Colonic mucosa (tissue), 4 donors: Measurements from ENCODE around the gene MGMT. TPM values are rescaled to one million over a fixed set of nuclear protein-coding genes. Genes with fewer than 3 reads are reported as not detected.

ENCODE experiments used
- DNase-seq: peaks from one replicate; pipeline ENCODE4 v3.0.0-alpha.2; 2020
- H3K27ac ChIP-seq: fragments of 200-600 bp; one replicate; pipeline ENCODE4 v1.8.0; 2021
- H3K27me3 ChIP-seq: fragments of 200-600 bp; one replicate; pipeline ENCODE4 v1.8.0; 2021
- H3K36me3 ChIP-seq: fragments of 200-600 bp; one replicate; pipeline ENCODE4 v1.8.0; 2021
- H3K4me1 ChIP-seq: fragments of 200-600 bp; one replicate; pipeline ENCODE4 v1.8.0; 2021; ENCODE audit warnings: mild to moderate bottlenecking
- H3K4me3 ChIP-seq: fragments of 200-600 bp; one replicate; pipeline ENCODE4 v1.8.0; 2021
- H3K9ac ChIP-seq, 2 donors: one replicate each; pipeline ENCODE4 v1.7.0; 2013; ENCODE audit warnings: control low read depth in 2 of 2, low read depth in 2 of 2, low read length in 2 of 2
- H3K9me3 ChIP-seq: fragments of 200-600 bp; one replicate; pipeline ENCODE4 v1.8.0; 2021
- intact Hi-C: fragments of 100-400 bp; cut with DNase I; formaldehyde crosslinking; loops from one replicate; pipeline ENCODE4 v1.14.1; 2022
- total RNA-seq, 2 donors: library from RNA; stranded (reverse); fragmentation: NEBNext Ultra II Directional in 1 of 2; extraction: Animal tissue kit (Norgen Biotek cat#: 25700) in 1 of 2; gene quantifications; one replicate each; pipeline ENCODE4 v1.2.1, GENCODE V29; 2021
- TF ChIP-seq, protein P1 (sequence below): fragments of 200-600 bp; IDR thresholded peaks from one replicate; pipeline ENCODE4 v1.8.0; 2022; ENCODE audit warnings: antibody characterized with exemption, mild to moderate bottlenecking
- donor health status: healthy.
- donor health status: DM: no; HTN: no; CAD: no.
- donor health status: DM: no; HTN: no; CAD: no.

Gene MGMT
- total RNA-seq, 2 donors from 2014 or later: 17.5 to 18.2 TPM

DNA sequence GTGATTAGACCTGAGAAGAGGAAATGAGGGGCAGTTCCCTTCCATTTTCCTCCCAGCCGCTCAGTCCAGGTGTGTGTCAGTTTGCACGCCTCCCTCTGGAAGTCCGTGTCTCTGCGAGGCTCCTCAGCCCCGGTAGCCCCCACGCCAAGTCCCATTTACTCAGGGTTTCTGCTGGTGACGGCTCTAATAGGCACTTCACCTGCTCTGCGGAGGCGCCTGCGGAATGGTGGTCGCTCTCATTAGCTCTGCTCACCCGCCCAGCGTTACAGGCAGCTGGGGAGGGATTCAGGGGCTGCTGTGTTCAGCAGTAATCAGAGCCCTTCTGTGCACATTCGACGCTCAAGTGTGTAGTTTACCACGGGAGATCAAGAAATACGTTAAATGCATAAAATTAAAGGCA is 179.9 kb downstream of the MGMT start:
- intact Hi-C loops: no loop called here
- Histone ChIP-seq H3K9me3 (no peaks in the 10 kb centered on the region), H3K4me1 (no peaks in the 10 kb centered on the region), H3K27ac (no peak overlapping the region), H3K27me3 (no peaks in the 10 kb centered on the region), H3K4me3 (no peak overlapping the region), H3K36me3 (no peaks in the 10 kb centered on the region), H3K9ac (no peak overlapping the region)
- no peak for DNase-seq
- TF ChIP-seq, protein P1, sequence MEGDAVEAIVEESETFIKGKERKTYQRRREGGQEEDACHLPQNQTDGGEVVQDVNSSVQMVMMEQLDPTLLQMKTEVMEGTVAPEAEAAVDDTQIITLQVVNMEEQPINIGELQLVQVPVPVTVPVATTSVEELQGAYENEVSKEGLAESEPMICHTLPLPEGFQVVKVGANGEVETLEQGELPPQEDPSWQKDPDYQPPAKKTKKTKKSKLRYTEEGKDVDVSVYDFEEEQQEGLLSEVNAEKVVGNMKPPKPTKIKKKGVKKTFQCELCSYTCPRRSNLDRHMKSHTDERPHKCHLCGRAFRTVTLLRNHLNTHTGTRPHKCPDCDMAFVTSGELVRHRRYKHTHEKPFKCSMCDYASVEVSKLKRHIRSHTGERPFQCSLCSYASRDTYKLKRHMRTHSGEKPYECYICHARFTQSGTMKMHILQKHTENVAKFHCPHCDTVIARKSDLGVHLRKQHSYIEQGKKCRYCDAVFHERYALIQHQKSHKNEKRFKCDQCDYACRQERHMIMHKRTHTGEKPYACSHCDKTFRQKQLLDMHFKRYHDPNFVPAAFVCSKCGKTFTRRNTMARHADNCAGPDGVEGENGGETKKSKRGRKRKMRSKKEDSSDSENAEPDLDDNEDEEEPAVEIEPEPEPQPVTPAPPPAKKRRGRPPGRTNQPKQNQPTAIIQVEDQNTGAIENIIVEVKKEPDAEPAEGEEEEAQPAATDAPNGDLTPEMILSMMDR: no peak

DNA sequence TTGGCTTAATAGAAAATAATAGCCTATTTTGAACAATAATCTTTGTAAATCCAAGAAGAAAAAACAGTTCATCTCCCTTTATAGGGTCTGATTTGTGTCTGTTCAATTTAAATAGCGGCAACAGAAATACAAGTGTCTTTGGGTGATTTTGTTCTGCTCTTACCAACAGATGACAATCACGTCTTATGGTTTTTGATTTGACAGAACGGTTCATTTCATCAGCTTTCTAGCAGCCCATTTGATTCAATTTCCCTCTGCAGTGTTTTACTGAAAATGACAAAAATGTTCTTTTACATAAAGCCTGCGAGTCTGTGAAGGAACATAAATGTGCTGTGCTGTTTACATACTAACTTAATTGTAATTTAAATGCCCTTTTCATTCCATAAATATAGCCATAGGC is 180.5 kb downstream of the MGMT start:
- intact Hi-C loops: no loop called here
- no peak overlapping the region for H3K4me3 ChIP-seq
- H3K4me1 ChIP-seq: no peaks in the 10 kb centered on the region
- no peaks in the 10 kb centered on the region for H3K36me3 ChIP-seq
- H3K27me3 ChIP-seq: no peaks in the 10 kb centered on the region
- TF ChIP-seq, protein P1: no peak
- H3K27ac ChIP-seq: no peak overlapping the region
- DNase-seq: no peak
- H3K9me3 ChIP-seq: no peaks in the 10 kb centered on the region
- no peak overlapping the region for H3K9ac ChIP-seq

DNA sequence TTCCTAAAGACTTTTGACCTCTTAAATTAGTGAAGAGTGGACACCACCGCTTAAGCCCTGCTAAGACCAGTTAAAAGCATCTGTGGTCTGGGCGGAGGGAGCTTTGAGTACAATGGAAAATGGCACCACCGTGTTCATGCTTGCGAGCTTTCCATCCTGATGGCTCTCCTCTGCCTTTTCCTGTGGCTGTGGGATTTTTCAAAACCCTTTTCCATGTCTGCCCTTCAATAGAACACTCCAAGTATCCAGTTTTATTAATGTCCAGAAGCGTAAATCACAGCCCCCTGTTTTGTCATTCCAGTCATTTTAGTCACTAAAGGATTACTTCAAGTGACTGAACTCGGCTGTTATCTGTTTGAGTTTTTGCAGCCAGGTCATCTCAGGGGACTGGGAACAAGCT is 181.8 kb downstream of the MGMT start:
- intact Hi-C loops: no loop called here
- Histone ChIP-seq H3K4me3 (no peak overlapping the region), H3K9me3 (no peaks in the 10 kb centered on the region), H3K9ac (no peak overlapping the region), H3K36me3 (no peaks in the 10 kb centered on the region), H3K27me3 (no peaks in the 10 kb centered on the region), H3K4me1 (no peaks in the 10 kb centered on the region), H3K27ac (no peak overlapping the region)
- DNase-seq: no peak
- TF ChIP-seq, protein P1: no peak

DNA sequence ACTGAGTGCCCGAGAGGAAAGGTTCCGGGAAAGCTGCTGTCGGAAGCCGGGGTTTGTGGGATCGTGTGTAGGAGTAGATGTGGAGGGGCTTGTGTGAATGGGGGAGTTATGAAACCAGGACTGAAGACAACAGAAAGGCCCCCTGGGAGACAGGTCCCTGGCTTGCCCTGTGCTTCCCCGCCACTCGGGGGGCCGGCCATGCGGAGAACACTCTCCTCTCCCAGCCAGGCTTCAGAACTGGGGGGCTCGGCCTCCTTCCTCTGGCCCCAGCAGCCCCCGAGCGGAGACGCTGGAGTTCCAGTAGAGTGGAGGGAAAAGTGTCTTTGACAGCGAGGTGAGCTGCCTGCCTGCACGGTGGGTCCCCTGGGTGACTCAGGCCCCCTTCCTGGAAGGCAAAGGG is 185.0 kb downstream of the MGMT start:
- Histone ChIP-seq H3K9ac (no peak overlapping the region), H3K9me3 (no peaks in the 10 kb centered on the region), H3K4me3 (no peak overlapping the region), H3K27me3 (no peaks in the 10 kb centered on the region), H3K36me3 (no peaks in the 10 kb centered on the region), H3K27ac (no peak overlapping the region), H3K4me1 (no peaks in the 10 kb centered on the region)
- no peak for DNase-seq
- intact Hi-C loops: no loop called here
- TF ChIP-seq, protein P1: no peak

DNA sequence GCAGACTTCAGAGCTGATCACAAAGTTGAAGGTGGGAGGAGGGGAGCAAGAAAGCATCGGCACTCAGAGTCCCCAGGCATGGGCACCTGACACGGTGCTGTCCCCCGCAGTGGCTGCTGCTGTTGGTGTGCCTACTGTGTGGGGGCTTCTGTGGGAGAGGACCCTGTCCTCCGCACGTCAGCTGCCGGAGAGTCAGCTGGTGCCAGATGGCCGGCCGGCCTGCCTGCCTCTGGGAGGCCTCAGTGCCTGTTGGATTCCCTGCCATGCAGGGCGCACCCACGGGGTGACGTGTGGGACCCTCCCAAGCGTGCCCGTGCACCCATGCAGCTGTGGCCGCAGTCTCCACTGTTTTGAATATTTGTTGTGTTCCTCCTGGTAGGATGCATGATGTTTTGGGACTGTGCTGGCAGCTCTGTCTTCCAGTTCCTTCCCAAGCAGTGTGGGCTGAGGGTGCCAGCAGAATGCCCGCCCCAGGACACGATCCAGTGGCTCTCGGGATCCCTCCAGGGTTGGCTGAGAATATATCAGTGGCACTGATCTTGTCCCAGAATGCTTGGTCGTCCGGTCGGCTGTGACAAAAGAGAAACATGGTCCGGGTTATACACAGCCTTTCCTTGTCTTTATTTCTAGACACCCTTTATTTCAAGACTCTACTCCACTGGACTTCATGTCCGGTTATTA is 185.6 kb downstream of the MGMT start:
- DNase-seq: no peak
- Histone ChIP-seq H3K27me3 (no peaks in the 10 kb centered on the region), H3K9ac (no peak overlapping the region), H3K4me1 (no peaks in the 10 kb centered on the region), H3K9me3 (no peaks in the 10 kb centered on the region), H3K36me3 (no peaks in the 10 kb centered on the region), H3K4me3 (no peak overlapping the region), H3K27ac (no peak overlapping the region)
- intact Hi-C loops: no loop called here
- TF ChIP-seq, protein P1: no peak
